ENCODE measurements around the gene TMEM255A.

TMEM255A gene

GRCh38 chrX:120311727-120312063 is 434 bp upstream of the TMEM255A start:
- no peak overlapping the region for H2AFZ ChIP-seq (ENCODE audit: low read depth, low read length, severe bottlenecking)
- no peak for TF ChIP-seq CTCF (IDR thresholded peaks at IDR 0.05; ENCODE audit: insufficient read depth, low read length, poor library complexity, severe bottlenecking)
- no peak for TF ChIP-seq EZH2phosphoT487 (conservative IDR thresholded peaks at IDR 0.05; ENCODE audit: low read length)
- no peaks in the 10 kb centered on the region for H3K27me3 ChIP-seq (ENCODE audit: low read length)
- no peaks in the 10 kb centered on the region for H3K9me2 ChIP-seq (replicated peaks; ENCODE audit: insufficient read depth, low read length)
- no peak overlapping the region for H3K4me3 ChIP-seq (ENCODE audit: insufficient read depth, low read length, poor library complexity, severe bottlenecking)
- no peaks in the 10 kb centered on the region for H3F3A ChIP-seq (ENCODE audit: insufficient read depth)
- H3K4me2 ChIP-seq (ENCODE audit: low read depth, low read length, poor library complexity, severe bottlenecking) = no peak overlapping the region
- no peak overlapping the region for H3K9ac ChIP-seq (ENCODE audit: low read length)
- no peaks in the 10 kb centered on the region for H3K36me3 ChIP-seq (ENCODE audit: low read length)
- no peak overlapping the region for H3K27ac ChIP-seq (ENCODE audit: low read depth, low read length)
- no peaks in the 10 kb centered on the region for H3K9me3 ChIP-seq (ENCODE audit: insufficient read depth, low read length)
- H3K79me2 ChIP-seq (ENCODE audit: insufficient read depth, low read length) = no peaks in the 10 kb centered on the region
- no peaks in the 10 kb centered on the region for H4K20me1 ChIP-seq (ENCODE audit: low read depth, low read length)

GRCh38 chrX:120309873-120310705 is 1.2 kb downstream of the TMEM255A start:
- H2AFZ ChIP-seq (ENCODE audit: low read depth, low read length, severe bottlenecking) = peak overlapping the region; percentile 82
- peak overlapping the region; percentile 63 for H3K4me3 ChIP-seq (ENCODE audit: insufficient read depth, low read length, poor library complexity, severe bottlenecking)
- H3K36me3 ChIP-seq (ENCODE audit: low read length) = no peaks in the 10 kb centered on the region
- H3K4me2 ChIP-seq (ENCODE audit: low read depth, low read length, poor library complexity, severe bottlenecking) = peak overlapping the region; percentile 91
- no peaks in the 10 kb centered on the region for H3K27me3 ChIP-seq (ENCODE audit: low read length)
- TF ChIP-seq EZH2phosphoT487 (conservative IDR thresholded peaks at IDR 0.05; ENCODE audit: low read length) = no peak
- no peak for TF ChIP-seq CTCF (IDR thresholded peaks at IDR 0.05; ENCODE audit: insufficient read depth, low read length, poor library complexity, severe bottlenecking)
- peak overlapping the region; percentile 60 for H3K9ac ChIP-seq (ENCODE audit: low read length)
- H3K27ac ChIP-seq (ENCODE audit: low read depth, low read length) = no peak overlapping the region
- H3K9me3 ChIP-seq (ENCODE audit: insufficient read depth, low read length) = no peaks in the 10 kb centered on the region
- no peaks in the 10 kb centered on the region for H4K20me1 ChIP-seq (ENCODE audit: low read depth, low read length)
- no peaks in the 10 kb centered on the region for H3K79me2 ChIP-seq (ENCODE audit: insufficient read depth, low read length)
- no peaks in the 10 kb centered on the region for H3F3A ChIP-seq (ENCODE audit: insufficient read depth)
- H3K9me2 ChIP-seq (replicated peaks; ENCODE audit: insufficient read depth, low read length) = no peaks in the 10 kb centered on the region

GRCh38 chrX:120308959-120309872 is 2.0 kb downstream of the TMEM255A start:
- H3K4me2 ChIP-seq (ENCODE audit: low read depth, low read length, poor library complexity, severe bottlenecking) = peak overlapping the region; percentile 91
- H3K4me3 ChIP-seq (ENCODE audit: insufficient read depth, low read length, poor library complexity, severe bottlenecking) = peak overlapping the region; percentile 63
- peak overlapping the region; percentile 82 for H2AFZ ChIP-seq (ENCODE audit: low read depth, low read length, severe bottlenecking)
- H3F3A ChIP-seq (ENCODE audit: insufficient read depth) = no peaks in the 10 kb centered on the region
- H3K27me3 ChIP-seq (ENCODE audit: low read length) = no peaks in the 10 kb centered on the region
- H3K27ac ChIP-seq (ENCODE audit: low read depth, low read length) = no peak overlapping the region
- no peak for TF ChIP-seq EZH2phosphoT487 (conservative IDR thresholded peaks at IDR 0.05; ENCODE audit: low read length)
- peak; percentile 16 for TF ChIP-seq CTCF (IDR thresholded peaks at IDR 0.05; ENCODE audit: insufficient read depth, low read length, poor library complexity, severe bottlenecking)
- no peaks in the 10 kb centered on the region for H3K79me2 ChIP-seq (ENCODE audit: insufficient read depth, low read length)
- no peaks in the 10 kb centered on the region for H3K9me2 ChIP-seq (replicated peaks; ENCODE audit: insufficient read depth, low read length)
- no peaks in the 10 kb centered on the region for H3K9me3 ChIP-seq (ENCODE audit: insufficient read depth, low read length)
- peak overlapping the region; percentile 60 for H3K9ac ChIP-seq (ENCODE audit: low read length)
- H4K20me1 ChIP-seq (ENCODE audit: low read depth, low read length) = no peaks in the 10 kb centered on the region
- H3K36me3 ChIP-seq (ENCODE audit: low read length) = no peaks in the 10 kb centered on the region

Measured in SU-DHL-6 (cell line).